Skeletal muscle cell (primary cell): ENCODE data around the gene SLC17A2.

Experiments used
- DNase-seq: peaks from one replicate; pipeline ENCODE4 v3.0.0-alpha.2; 2010; ENCODE audit warnings: low read depth
- H3K4me3 ChIP-seq: 2 replicates; pipeline ENCODE4 v1.5.1; 2011; ENCODE audit warnings: low read depth, mild to moderate bottlenecking, control low read depth, low read length, moderate library complexity

SLC17A2 gene

GRCh38 chr6:25863360-25863759, 67.1 kb downstream of the SLC17A2 start:
- no peak overlapping the region for H3K4me3 ChIP-seq
- DNase-seq: no peak
